ENCODE measurements around the gene WWTR1. TPM values are rescaled to one million over a fixed set of nuclear protein-coding genes. Genes with fewer than 3 reads are reported as not detected.

The WWTR1 gene
- total RNA-seq: 10 to 100 TPM; 45.4 to 87.1 TPM
- long read RNA-seq, transcript WWTR1-201 (7 exons, 2,103 nt): major isoform, 25 of 56 reads
- long read RNA-seq, partial matches to known transcripts: 17 of 56 reads
- long read RNA-seq, other reads (novel, unspliced or antisense): 14 of 56 reads

DNA sequence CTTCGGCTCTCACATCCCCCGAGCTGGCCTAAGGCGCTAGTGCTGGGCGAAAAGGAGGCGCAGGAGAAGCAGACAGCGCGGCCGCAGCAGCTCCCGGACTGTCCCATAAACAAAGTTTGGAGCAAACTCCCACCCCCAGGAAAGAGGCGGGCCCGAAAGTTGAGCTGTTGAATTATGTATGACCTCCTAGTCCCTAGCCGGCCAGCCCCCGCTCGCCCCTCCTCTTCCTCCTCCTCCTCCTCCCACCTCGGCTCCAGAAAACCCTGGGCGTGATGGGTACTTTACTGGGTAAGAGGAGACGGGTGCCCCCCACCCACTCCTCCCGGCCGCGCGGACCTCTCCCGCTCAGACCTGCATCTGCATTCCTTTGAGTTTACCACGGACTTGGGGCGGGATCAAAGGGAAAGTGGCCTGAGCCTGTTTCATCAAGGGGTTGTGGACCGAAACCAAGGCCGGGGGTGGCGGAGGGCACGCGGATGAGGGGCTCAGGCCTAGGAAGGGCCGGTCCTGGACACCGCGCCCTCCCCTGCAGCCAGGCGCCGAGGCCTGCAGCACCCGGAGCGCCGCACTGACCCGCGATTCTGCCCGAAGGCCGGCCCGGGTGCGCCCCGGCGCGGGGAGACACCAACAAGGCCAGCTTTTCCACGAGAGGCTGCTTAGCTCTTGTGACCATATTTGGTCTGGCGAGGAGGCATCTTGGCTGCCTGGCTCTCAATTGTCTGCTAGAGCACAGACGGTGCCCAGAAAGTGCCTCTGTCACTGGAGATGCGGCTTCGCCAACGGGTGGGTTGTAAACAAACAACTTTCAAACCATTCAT lies at the start of gene WWTR1:
Gene WWTR1, minus strand, starts transcription at position 100 of the 818 bp plus-strand sequence. CDS start 719 bp downstream, outside the sequence.
- intact Hi-C loops (cut with DNase I): loop anchor here (5.0 to 10.0 kb wide), 5 partner anchors 41 to 133 kb away; no protein-coding TSS in a partner anchor
- DNase-seq: peak; percentile 95
- ATAC-seq: peak; percentile 91 to 93

DNA sequence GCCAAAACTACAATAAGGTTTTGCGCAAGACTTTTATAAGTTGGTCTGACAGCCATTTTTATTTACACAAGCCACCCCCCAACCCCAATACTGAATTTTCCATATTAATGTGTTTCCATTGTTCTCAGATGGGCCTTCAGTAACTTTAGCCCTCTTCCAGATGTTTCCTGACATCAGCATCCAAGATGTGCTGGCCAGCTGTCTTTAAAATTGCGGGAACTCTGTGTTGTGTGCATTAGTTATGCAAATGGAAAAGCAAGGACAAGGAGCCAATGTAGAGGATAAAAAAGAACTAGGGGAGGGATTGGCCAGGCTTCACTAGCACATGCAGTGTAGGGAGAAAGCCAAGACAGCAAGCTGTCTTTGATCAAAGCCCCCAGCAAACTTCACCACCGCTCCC lies 49.1 kb upstream of the WWTR1 start:
- DNase-seq: no peak
- no peak for ATAC-seq
- intact Hi-C loops (cut with DNase I): no loop called here

DNA sequence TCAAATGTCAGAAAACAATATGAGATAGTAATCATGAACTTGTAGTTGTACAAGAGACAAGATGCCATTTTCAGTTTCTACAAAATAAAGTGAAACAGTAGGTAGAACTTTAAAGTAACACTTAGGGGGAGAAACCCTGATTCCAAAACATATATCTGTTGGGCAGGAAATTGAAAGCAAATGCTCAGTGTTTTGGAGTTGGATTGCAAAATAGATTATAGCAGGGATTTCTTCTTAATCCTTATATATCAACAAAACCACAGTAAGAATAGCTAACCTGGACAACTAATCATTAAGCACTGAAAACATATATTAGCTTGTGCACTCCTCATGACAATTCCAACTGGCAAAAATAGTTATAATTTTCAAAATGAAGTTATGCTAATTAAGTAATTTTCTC lies 47.6 kb upstream of the WWTR1 start:
- intact Hi-C loops (cut with DNase I): no loop called here
- ATAC-seq (no peak), DNase-seq (no peak)

DNA sequence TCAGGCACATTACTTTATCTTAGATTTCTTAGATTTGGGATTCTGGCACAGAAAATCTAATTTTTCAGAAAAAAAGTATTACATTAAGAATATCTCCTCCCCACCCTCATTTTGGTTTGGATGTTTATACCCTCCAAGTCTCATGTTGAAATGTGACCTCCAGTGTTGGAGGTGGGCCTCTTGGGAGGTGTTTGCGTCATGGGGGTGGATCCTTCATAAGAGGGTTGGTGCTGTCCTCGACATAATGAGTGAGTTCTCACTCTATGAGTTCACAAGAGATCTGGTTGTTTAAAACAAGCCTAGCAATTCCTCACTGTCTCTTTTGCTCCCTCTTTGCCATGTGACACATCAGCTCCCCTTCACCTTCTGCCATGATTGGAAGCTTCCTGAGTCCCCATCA lies 45.6 kb upstream of the WWTR1 start:
- intact Hi-C loops (cut with DNase I): no loop called here
- ATAC-seq (peak in 1 of 2 donors; percentile 62), DNase-seq (no peak)

DNA sequence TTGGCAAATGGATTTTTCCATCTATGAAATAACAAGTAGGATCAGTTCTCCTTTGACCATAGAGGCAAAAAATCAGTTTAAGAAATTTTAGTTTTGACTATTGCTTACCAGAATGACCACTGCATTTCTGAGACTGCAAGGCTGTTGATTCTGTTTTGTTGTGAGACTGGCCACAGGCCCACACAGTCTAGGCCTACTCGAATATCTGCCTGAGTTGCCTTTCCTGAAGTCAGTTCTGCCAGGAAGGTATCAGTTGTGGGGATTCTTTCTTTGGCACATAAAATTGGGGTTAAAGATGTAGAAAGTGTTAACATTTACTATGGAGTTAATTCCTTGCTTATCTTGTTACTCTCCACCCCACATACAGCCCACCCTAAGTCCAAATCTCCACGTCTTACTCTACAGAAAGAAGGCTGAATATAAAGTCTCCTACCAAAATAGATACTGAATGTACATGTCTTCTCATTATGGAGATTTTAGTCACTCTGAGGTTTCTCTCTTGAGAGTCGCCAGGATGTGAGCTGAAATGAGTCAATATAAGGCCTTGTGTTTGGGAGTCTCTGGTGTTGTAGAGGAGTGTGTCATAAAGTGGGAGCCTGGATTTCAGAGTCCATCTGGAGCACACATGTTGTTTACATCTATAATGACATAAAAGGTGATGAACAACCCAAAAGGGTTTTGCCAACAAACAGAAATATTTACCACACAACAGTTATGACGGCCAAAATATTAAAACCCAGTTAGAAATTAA lies 45.0 kb upstream of the WWTR1 start:
- ATAC-seq: peak in 1 of 2 donors; percentile 73
- intact Hi-C loops (cut with DNase I): no loop called here

DNA sequence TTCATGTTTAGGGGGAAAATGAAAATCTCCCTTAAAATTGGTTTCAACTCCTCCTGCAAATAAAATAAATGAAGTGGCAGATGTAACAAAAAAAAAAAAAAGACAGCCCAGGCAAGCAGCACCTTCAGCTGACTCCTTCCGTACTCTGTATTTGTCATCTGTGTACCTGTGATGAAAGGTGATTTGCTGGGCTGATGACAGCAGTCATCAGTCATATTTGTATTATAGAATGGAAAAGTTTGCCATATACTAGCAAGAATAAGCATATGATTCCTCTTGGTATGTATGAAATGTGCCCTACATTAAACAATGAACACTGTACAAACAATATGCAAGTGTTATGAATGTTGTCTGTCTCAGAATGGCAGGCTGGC lies 44.1 kb upstream of the WWTR1 start:
- intact Hi-C loops (cut with DNase I): no loop called here
- DNase-seq (no peak), ATAC-seq (no peak)

More for the DNA sequence above, 45.0 kb upstream of the WWTR1 start:
- no peak for DNase-seq

DNA sequence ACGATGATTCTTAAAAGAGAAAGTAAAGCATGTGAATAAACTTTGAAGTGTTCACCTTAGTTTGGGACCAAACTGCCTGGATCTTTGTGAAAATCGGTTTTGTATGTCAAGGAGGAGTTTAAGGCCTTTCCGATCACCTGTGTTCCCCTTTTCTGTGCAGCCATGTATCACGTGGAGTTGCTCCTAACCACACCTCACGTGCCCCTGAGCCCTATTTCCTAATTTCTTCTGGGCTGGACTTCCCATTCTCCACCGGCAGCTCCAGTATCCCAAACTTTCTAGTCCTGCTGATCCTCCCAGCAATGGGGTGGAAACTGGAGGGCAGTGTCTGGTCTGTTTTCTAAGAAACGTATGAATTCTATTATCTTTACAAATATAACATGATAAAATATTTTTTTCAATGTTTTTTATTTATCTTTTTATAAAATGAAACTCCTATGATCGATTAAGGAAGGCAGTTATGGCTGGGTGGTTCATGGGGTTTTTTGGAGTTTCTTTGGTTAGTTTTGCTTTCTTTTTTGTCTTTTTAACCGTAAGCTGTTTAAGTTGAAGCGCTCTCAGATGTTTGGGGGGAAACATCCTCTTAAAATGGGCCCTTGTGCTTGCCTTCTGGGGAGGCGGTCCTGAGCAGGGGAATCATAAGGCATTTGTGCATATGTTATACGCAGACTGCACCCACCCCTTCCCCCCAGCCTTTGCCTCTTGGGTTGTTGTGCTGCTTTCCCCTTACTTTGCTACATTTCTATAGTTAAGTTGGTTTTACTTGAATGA lies 43.6 kb upstream of the WWTR1 start:
- DNase-seq (no peak), ATAC-seq (no peak)

DNA sequence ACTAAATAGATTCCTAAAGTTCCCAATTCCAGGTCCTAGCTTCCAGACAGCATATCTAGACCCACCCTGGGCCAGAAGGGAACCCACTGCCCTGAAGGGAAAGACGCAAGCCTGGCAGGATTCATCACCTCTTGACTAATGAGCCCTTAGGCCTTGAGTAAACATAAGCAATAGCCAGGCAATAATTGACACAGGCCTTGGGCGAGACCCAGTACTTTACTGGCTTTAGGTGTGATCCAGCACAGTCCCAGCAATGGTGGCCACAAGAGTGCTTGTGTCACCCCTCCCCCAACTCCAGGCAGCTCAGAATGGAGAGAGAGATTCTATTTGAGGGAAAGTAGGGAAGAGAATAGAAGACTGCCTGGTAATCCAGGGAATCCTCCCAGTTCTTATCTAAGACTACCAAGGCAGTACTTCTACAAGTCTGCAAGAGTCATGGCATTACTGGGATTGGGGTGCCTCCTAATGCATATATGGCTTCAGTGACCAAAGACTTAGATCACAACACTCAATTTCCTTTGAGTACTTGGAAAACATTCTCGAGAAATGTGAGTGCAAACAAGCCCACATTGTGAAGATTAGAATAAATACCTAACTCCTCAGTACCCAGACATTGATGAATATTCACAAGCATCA lies 30.4 kb upstream of the WWTR1 start:
- intact Hi-C loops (cut with DNase I): no loop called here
- ATAC-seq (no peak), DNase-seq (no peak)

More for the DNA sequence above, 43.6 kb upstream of the WWTR1 start:
- intact Hi-C loops (cut with DNase I): no loop called here

DNA sequence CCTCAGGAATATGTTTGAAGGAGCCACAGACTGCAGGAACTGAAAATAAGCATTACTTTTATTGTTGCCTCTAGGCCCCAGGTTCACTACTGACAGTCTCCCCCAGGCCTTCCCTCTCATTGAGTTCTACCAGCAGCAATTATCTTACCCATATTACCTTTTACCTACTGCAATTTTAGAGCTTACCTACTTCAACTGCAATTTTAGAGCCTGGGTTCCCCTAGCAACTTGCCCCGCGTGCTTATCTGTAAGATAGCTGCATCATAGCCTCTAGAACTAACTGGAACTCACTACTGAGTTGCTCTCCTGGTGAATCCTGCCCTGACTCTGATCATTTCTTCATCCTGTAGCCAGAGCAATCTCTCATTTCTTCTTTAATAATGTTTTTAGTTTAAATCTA lies 29.2 kb upstream of the WWTR1 start:
- no peak for DNase-seq
- intact Hi-C loops (cut with DNase I): no loop called here

DNA sequence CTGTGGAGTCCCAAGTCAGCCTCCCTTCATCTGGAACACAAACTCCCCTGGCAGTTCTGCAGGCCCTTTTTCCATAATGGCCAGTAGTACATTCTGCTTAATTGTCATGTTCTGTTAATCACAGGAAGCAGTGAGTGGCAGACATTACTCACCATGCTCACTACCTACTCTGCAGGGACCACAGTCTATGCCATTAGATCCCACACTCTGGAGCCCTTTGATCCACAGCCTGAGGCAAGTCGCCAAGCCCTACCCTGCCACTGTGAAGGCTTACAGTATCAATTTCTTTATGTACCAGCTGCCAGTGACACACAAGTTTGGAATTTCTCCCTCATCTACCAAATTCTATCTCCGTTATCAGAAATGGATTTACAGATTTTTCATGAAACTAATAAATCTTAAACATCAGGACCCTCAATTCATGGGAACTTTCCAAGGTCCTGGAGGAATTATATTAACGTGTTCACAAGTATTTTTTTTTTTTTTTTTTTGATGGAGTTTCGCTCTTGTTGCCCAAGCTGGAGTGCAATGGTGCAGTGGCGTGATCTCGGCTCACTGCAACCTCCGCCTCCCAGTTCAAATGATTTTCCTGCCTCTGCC lies 20.6 kb upstream of the WWTR1 start:
- ATAC-seq (no peak), DNase-seq (no peak)
- intact Hi-C loops (cut with DNase I): no loop called here

More for the DNA sequence above, 29.2 kb upstream of the WWTR1 start:
- no peak for ATAC-seq

DNA sequence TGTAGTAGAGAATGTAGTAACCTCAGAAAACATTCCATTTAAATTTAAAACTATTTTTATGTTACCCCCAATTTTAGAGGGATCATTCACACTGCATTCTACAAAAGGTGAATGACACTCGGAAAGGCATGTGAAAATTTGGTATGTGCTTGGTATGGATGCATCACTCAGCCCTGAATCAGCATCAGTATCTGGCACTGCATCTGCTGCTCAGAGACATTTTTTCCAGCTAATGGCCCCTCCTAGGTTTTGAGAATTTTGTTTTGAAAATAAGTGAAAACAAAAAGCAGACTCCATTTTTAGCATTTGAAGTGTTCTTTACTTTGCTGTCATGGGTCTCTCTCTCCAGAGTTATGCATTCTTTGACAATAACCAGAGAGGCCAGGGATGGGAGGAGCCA lies 15.6 kb upstream of the WWTR1 start:
- no peak for DNase-seq
- intact Hi-C loops (cut with DNase I): no loop called here
- no peak for ATAC-seq

DNA sequence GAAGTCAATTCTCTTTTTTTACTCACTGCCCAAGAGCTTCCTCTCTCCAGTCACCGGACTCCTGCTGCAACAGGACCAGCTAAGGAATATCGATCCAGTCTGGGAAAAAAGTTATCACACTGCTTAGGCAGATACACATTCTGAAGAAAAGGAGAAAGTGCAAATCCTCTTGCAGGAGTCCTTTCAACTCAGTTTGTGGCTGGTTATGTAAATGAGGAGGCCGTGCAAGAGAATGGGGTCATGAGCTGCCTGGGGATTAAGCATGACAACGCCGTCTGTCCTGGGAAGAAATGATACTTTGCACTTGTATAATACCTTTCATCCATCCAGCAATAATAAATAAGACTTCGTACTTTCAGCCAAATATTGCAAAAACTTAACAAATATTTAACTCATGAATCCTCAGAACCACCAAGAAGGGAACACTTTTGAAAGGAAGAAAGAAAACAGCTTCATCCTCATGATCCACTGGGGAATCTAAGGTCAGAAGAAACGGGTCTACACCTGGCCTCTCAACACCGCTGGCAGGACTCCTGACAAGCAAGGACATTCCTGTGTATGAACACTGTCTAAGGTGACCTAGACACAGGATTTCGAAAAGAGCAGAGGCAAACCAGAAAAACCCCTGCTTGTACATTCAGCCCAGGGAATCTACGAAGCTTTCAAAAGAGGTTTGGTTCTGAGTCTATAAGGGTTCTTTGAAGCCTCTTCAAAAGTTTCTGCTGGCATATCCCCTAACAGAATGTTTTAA lies 13.1 kb upstream of the WWTR1 start:
- DNase-seq (no peak), ATAC-seq (no peak)
- intact Hi-C loops (cut with DNase I): no loop called here

DNA sequence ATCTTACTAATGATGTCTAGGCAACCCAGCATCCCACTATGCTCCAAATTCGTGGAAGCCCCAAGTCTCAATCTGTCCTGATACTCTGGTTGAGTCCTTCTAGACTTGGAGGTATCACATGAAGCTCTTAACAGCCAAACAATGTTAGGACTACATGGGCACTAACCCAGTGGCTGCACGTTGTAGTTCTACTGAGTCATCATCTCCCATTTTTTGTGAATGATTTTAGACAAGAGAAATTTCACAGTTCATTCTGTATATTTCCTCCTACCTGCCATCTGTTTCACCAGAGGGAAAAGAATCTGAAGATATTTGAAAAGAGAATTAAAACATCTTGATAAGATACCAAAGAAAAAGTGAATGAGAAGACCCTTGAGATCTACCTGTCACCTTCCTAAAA lies 9.8 kb upstream of the WWTR1 start:
- ATAC-seq: no peak
- no peak for DNase-seq
- intact Hi-C loops (cut with DNase I): no loop called here

DNA sequence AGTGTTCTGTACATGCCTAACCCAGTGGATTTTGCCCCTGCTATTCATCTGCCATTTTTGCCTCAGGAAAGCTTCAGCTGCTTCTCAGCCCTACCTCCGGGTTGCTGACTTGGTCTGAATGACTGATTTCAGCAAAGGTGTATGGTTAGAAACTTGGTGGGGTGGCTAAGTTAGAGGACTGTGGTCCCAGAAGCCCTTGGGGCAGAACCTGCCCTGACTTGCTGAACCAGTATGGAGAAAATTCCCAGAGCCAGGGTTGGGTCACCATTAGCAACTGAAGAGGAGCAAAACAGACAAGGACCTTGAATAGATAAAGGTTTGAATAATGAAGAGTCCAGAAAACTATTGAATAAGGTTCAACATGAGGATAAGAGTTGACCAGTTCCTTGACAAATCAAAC lies 6.1 kb upstream of the WWTR1 start:
- DNase-seq (no peak), ATAC-seq (no peak)
- intact Hi-C loops (cut with DNase I): loop anchor here in 1 of 2 donors (5.0 kb wide), 1 partner anchor 53 kb away; no protein-coding TSS in a partner anchor

DNA sequence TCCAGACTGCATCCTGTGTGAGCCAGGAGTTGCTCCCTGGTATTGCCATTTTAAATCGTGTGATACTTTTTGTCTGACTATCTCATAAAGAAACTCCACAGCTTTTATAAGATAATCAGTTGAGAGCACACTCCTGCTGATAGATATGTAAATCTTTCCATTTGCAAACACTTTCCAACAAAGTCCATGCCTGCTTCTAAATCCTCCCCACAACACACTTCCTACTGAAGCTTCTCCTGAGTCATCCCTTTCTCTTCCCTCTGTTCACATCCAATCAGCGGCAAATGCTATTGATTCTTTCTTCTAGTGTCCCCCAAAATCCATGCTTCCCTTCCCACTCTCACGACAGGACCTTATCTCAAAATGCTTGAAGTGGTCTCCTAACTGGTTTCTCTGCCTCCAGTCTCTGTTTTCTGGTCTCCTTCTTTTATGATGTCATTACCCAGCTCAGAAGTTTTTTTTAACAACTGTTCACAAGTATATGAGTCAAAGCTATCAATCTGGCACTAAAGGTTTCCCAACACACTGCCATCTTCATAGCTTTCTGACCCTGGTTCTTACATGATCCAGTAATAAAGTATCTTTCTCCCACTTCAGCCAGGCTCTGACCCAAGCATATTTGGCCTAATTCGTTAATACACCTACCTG lies 4.5 kb upstream of the WWTR1 start:
- ATAC-seq: no peak
- intact Hi-C loops (cut with DNase I): loop anchor here in 1 of 2 donors (5.0 kb wide), 1 partner anchor 55 kb away; no protein-coding TSS in a partner anchor

DNA sequence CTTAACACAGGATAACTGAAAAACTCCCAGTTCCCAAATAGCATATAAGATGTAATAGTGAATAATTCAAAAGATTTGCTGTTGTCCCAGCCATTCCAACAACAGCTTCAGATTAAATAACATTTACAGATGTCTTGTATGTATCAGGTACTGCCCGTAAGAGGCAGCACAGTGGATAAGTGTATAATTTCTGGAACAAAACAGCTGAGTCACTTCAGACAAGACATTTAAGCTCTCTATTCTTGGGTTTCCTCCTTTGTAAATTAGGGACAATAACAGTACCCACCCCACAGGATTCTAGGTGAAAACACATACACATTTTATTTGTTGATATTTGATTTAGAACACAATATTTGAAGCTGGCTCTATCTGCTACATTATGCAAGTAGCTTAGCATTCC lies 2.6 kb upstream of the WWTR1 start:
- ATAC-seq (no peak), DNase-seq (no peak)
- intact Hi-C loops (cut with DNase I): loop anchor here in 1 of 2 donors (5.0 kb wide), 1 partner anchor 57 kb away; no protein-coding TSS in a partner anchor

More for the DNA sequence above, 4.5 kb upstream of the WWTR1 start:
- no peak for DNase-seq

Measured in left cardiac atrium (tissue), 4 donors.